Astrocyte (in vitro differentiated cells and primary cell): ENCODE data around the gene SGIP1. TPM values are rescaled to one million over a fixed set of nuclear protein-coding genes. Genes with fewer than 3 reads are reported as not detected.
A peak's percentile ranks its signal among the peaks of the same experiment; 100 is the strongest.

Experiments used
- DNase-seq: peaks from one replicate; pipeline ENCODE4 v3.0.0-alpha.2; 2010; ENCODE audit warnings: low read depth
- FAIRE-seq: peaks from 2 replicates; lab custom pipeline; 2011; peaks lifted over from hg19 to GRCh38; lab: Jason Lieb, UNC
- H2AFZ ChIP-seq: 2 replicates; pipeline ENCODE4 v1.6.0; 2012; ENCODE audit warnings: low read depth, low read length, inconsistent platforms
- H3K27ac ChIP-seq: 2 replicates; pipeline ENCODE4 v1.5.1; 2011; ENCODE audit warnings: low read depth, low read length, inconsistent platforms
- H3K27me3 ChIP-seq: 2 replicates; pipeline ENCODE4 v1.6.0; 2011; ENCODE audit warnings: low read length, inconsistent platforms; ENCODE audit not compliant: insufficient read depth
- H3K36me3 ChIP-seq: 2 replicates; pipeline ENCODE4 v1.5.1; 2011; ENCODE audit warnings: low read length, inconsistent platforms; ENCODE audit not compliant: insufficient read depth
- H3K4me1 ChIP-seq: 2 replicates; pipeline ENCODE4 v1.5.1; 2011; ENCODE audit warnings: low read length, inconsistent platforms; ENCODE audit not compliant: insufficient read depth
- H3K4me2 ChIP-seq: 2 replicates; pipeline ENCODE4 v1.6.0; 2012; ENCODE audit warnings: low read length, inconsistent platforms
- H3K4me3 ChIP-seq: 2 replicates; pipeline ENCODE4 v1.5.1; 2011; ENCODE audit warnings: low read depth, mild to moderate bottlenecking, low read length, inconsistent platforms; ENCODE audit not compliant: insufficient read depth
- H3K79me2 ChIP-seq: 2 replicates; pipeline ENCODE4 v1.6.0; 2012; ENCODE audit warnings: mild to moderate bottlenecking, low read length, inconsistent platforms; ENCODE audit not compliant: insufficient read depth
- H3K9ac ChIP-seq: 2 replicates; pipeline ENCODE4 v1.6.0; 2012; ENCODE audit warnings: mild to moderate bottlenecking, low read length, inconsistent platforms
- H3K9me3 ChIP-seq: 2 replicates; pipeline ENCODE4 v1.5.1; 2012; ENCODE audit warnings: low read depth, mild to moderate bottlenecking, low read length, inconsistent platforms; ENCODE audit not compliant: insufficient read depth
- H4K20me1 ChIP-seq: 2 replicates; pipeline ENCODE4 v1.6.0; 2012; ENCODE audit warnings: low read length, inconsistent platforms; ENCODE audit not compliant: insufficient read depth
- H3K27ac Mint-ChIP-seq: one replicate; pipeline ENCODE4 v1.8.0; 2021; ENCODE audit warnings: mild to moderate bottlenecking, mixed read lengths; ENCODE audit not compliant: unreplicated experiment
- H3K27me3 Mint-ChIP-seq: one replicate; pipeline ENCODE4 v1.8.0; 2021; ENCODE audit warnings: low read depth, mixed read lengths; ENCODE audit not compliant: unreplicated experiment
- H3K36me3 Mint-ChIP-seq: one replicate; pipeline ENCODE4 v1.8.0; 2021; ENCODE audit warnings: low read depth, mixed read lengths; ENCODE audit not compliant: unreplicated experiment
- H3K4me1 Mint-ChIP-seq: one replicate; pipeline ENCODE4 v1.8.0; 2021; ENCODE audit warnings: low read depth, mixed read lengths; ENCODE audit not compliant: unreplicated experiment
- H3K4me3 Mint-ChIP-seq: one replicate; pipeline ENCODE4 v1.8.0; 2021; ENCODE audit warnings: mild to moderate bottlenecking, moderate library complexity, mixed read lengths; ENCODE audit not compliant: unreplicated experiment
- H3K9me3 Mint-ChIP-seq: one replicate; pipeline ENCODE4 v1.8.0; 2021; ENCODE audit warnings: mild to moderate bottlenecking, mixed read lengths; ENCODE audit not compliant: unreplicated experiment
- CTCF ChIP-seq: IDR thresholded peaks from 2 replicates; pipeline ENCODE4 v1.5.1; 2011; ENCODE audit warnings: low read depth, mild to moderate bottlenecking, inconsistent platforms, low read length, moderate library complexity; ENCODE audit not compliant: insufficient read depth
- EZH2 ChIP-seq: IDR thresholded peaks from 2 replicates; pipeline ENCODE4 v1.6.1; 2012; ENCODE audit warnings: mild to moderate bottlenecking, low read length, inconsistent platforms; ENCODE audit not compliant: insufficient read depth
- total RNA-seq: library from RNA; stranded (reverse); gene quantifications from 2 replicates; pipeline ENCODE4 v1.2.1, GENCODE V29; 2021

The SGIP1 gene
- total RNA-seq, 1 donor from 2014 or later: 8.8 TPM

GRCh38 chr1:66606362-66607065, 72.6 kb downstream of the SGIP1 start:
- Mint-ChIP-seq H3K9me3 (no peaks in the 10 kb centered on the region), H3K4me3 (no peak overlapping the region), H3K4me1 (no peaks in the 10 kb centered on the region), H3K27me3 (no peaks in the 10 kb centered on the region), H3K36me3 (no peaks in the 10 kb centered on the region), H3K27ac (no peak overlapping the region)
- H3K27ac ChIP-seq: no peak overlapping the region
- no peaks in the 10 kb centered on the region for H4K20me1 ChIP-seq
- DNase-seq (no peak), FAIRE-seq (peak; percentile 56)
- H3K79me2 ChIP-seq: no peaks in the 10 kb centered on the region
- TF ChIP-seq CTCF: no peak
- no peak for TF ChIP-seq EZH2
- H3K4me2 ChIP-seq: no peak overlapping the region
- H3K36me3 ChIP-seq: no peaks in the 10 kb centered on the region
- no peak overlapping the region for H3K9ac ChIP-seq
- H2AFZ ChIP-seq: no peak overlapping the region
- peaks cover 4% of the 10 kb centered on the region for H3K4me1 ChIP-seq
- H3K4me3 ChIP-seq: no peak overlapping the region
- H3K27me3 ChIP-seq: no peaks in the 10 kb centered on the region
- no peaks in the 10 kb centered on the region for H3K9me3 ChIP-seq

DNA sequence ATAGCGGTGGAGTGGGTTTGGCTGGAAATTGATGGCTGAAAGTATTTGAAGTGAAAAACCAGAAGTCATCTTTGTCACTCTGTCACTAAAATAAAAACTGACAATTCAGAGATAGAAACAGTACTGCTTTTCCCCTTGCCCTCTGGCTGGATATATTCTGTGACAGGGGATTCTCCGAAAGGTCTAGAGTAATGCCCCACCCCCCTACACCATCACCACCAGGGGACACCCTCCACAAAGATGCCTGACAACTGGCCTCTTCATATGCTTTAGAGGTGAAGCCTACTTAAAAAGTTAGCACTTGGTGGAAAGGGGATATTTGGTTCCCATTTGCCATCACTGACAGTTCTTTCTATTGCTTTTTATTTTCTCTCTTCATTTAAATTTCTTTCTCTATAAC, 73.5 kb downstream of the SGIP1 start:
- H3K36me3 Mint-ChIP-seq: no peaks in the 10 kb centered on the region
- DNase-seq: no peak
- Histone ChIP-seq H3K36me3 (no peaks in the 10 kb centered on the region), H3K4me3 (no peak overlapping the region), H2AFZ (no peak overlapping the region), H4K20me1 (no peaks in the 10 kb centered on the region), H3K9ac (no peak overlapping the region), H3K27ac (no peak overlapping the region), H3K9me3 (no peaks in the 10 kb centered on the region), H3K27me3 (no peaks in the 10 kb centered on the region), H3K79me2 (no peaks in the 10 kb centered on the region), H3K4me1 (peaks cover 4% of the 10 kb centered on the region), H3K4me2 (no peak overlapping the region)
- H3K4me1 Mint-ChIP-seq: no peaks in the 10 kb centered on the region
- no peak for FAIRE-seq
- H3K27ac Mint-ChIP-seq: no peak overlapping the region
- TF ChIP-seq CTCF: no peak
- TF ChIP-seq EZH2: no peak
- H3K27me3 Mint-ChIP-seq: no peaks in the 10 kb centered on the region
- no peaks in the 10 kb centered on the region for H3K9me3 Mint-ChIP-seq
- H3K4me3 Mint-ChIP-seq: no peak overlapping the region

DNA sequence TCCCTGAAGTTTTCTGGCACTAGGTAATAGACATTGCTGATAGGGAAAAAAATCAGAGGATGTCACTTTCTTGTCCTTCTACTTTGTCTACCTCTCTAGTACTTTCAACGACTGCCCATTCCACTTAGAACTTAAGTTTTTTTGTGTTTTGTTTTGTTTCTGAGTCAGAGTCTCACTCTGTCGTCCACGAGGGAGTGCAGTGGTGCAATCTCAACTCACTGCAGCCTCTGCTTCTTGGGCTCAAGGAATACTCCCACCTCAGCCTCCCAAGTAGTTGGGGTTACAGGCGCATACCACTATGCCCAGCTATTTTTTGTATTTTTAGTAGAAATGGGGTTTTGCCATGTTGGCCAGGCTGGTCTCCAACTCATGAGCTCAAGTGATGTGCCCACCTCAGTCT, 79.2 kb downstream of the SGIP1 start:
- Histone ChIP-seq H3K9me3 (no peaks in the 10 kb centered on the region), H3K4me2 (no peak overlapping the region), H4K20me1 (no peaks in the 10 kb centered on the region), H3K27me3 (no peaks in the 10 kb centered on the region), H2AFZ (no peak overlapping the region), H3K9ac (no peak overlapping the region), H3K4me3 (no peak overlapping the region), H3K4me1 (no peaks in the 10 kb centered on the region), H3K27ac (no peak overlapping the region), H3K36me3 (no peaks in the 10 kb centered on the region), H3K79me2 (no peaks in the 10 kb centered on the region)
- H3K36me3 Mint-ChIP-seq: peaks cover 1% of the 10 kb centered on the region
- no peak overlapping the region for H3K27ac Mint-ChIP-seq
- DNase-seq (no peak), FAIRE-seq (no peak)
- H3K4me3 Mint-ChIP-seq: no peak overlapping the region
- no peaks in the 10 kb centered on the region for H3K9me3 Mint-ChIP-seq
- no peaks in the 10 kb centered on the region for H3K27me3 Mint-ChIP-seq
- H3K4me1 Mint-ChIP-seq: no peaks in the 10 kb centered on the region
- no peak for TF ChIP-seq EZH2
- TF ChIP-seq CTCF: no peak
